ENCODE measurements around the gene GLIPR1L1. TPM values are rescaled to one million over a fixed set of nuclear protein-coding genes. Genes with fewer than 3 reads are reported as not detected.

The GLIPR1L1 gene
- total and polyA plus RNA-seq, 5 donors = not detected

DNA sequence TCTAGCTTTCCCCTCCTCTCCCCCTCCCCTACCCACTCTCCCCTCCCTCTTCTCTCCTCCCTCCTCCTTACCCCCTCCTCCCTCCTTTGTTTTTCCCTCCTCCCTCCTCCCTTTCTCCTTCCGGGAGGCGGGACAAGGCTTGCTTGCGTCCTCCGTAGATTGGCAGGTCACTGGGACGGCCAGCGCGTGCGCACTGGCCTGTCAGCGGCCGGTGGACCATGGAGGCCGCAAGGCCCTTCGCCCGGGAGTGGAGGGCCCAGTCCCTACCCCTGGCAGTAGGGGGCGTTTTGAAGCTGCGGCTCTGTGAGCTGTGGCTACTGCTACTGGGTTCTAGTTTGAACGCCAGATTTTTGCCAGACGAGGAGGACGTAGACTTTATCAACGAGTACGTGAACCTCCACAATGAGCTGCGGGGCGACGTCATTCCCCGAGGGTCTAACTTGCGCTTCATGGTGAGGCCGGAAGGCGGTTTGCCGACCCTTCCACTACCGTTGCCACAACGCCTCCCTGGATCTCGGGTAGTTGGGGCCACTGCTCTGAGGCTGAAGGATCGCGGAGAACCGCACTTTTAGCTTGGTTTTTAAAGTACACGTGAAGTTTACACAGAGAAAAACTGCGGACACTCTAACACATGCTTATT is 56.5 kb downstream of the GLIPR1L1 start, which contains the start of gene GLIPR1L2:
GLIPR1L2 (plus strand) TSS at position 191 of the 640 bp plus-strand sequence; CDS start at position 219, 28 bp downstream.
- intact Hi-C loops (cut with DNase I) = loop anchor here in 2 of 4 donors (5.0 to 10.0 kb wide), 2 partner anchors 59 to 94 kb away; partner anchors contain the start of genes CAPS2 (in 1 of the 2), GLIPR1 (in 1 of the 2) and GLIPR1L1 (in 1 of the 2)
- DNase-seq (peak; percentile 97 to 99 (median 98)), ATAC-seq (peak; percentile 100)
- no peaks in the 10 kb centered on the region for H3K4me1 ChIP-seq (ENCODE audit: control insufficient read depth, insufficient read depth, low read length)
- H3K4me3 ChIP-seq (ENCODE audit: low read length) = peak within 1 kb of the TSS; percentile 74
- no peaks in the 10 kb centered on the region for H3K27me3 ChIP-seq (ENCODE audit: control insufficient read depth, insufficient read depth)
- no peaks in the 10 kb centered on the region for H3K9me3 ChIP-seq (ENCODE audit: control insufficient read depth, low read length)
- H3K27ac ChIP-seq (ENCODE audit: low read length) = peak within 1 kb of the TSS; percentile 94
- WGBS = 2% methylated on average over 36 of the region's 36 CpGs

DNA sequence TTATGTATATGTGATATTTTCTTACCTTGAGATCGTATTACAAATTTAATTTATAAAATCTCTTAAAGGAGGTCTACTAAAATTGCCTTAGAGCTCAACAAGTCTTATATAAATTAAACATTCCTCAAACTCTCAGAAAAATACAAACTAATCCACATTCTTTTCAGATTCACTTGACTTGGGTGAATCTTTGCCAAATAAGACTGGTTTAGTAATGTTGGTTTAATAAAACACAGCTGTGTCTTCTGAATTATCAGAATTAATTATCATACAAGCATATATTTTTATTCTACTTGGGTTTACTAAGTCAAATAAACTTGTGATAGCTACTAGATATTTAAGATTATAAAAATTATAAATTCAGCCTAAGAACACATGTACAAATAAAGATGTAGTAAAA is 69.8 kb downstream of the GLIPR1L1 start:
- H3K27me3 ChIP-seq (ENCODE audit: control insufficient read depth, insufficient read depth) = no peaks in the 10 kb centered on the region
- no peaks in the 10 kb centered on the region for H3K4me1 ChIP-seq (ENCODE audit: control insufficient read depth, insufficient read depth, low read length)
- intact Hi-C loops (cut with DNase I) = no loop called here
- ATAC-seq = no peak
- no peaks in the 10 kb centered on the region for H3K9me3 ChIP-seq (ENCODE audit: control insufficient read depth, low read length)
- 81% methylated on average over 1 of the region's 1 CpG for WGBS
- H3K27ac ChIP-seq (ENCODE audit: low read length) = no peak overlapping the region
- no peak for DNase-seq
- no peak overlapping the region for H3K4me3 ChIP-seq (ENCODE audit: low read length)

DNA sequence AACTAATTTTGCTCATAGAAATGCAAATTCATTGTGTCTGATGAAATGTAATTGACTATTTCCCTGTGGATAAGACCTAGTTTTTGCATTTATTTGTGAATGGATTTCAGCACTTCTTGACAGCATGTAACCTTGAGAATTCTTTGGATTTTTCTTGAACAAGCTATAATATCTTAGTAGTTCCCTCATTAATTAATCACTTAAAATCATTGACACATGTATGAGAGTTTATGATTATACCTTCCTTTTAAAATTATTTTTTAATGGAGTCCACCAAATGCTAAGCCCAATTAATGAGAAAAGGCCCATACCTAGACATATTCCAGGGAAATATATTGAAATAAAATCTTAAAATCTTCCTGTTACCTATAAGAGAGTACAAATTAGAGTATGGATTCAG is 73.2 kb downstream of the GLIPR1L1 start:
- Histone ChIP-seq H3K4me1 (ENCODE audit: control insufficient read depth, insufficient read depth, low read length) (no peaks in the 10 kb centered on the region), H3K27ac (ENCODE audit: low read length) (no peak overlapping the region), H3K4me3 (ENCODE audit: low read length) (no peak overlapping the region), H3K9me3 (ENCODE audit: control insufficient read depth, low read length) (no peaks in the 10 kb centered on the region), H3K27me3 (ENCODE audit: control insufficient read depth, insufficient read depth) (no peaks in the 10 kb centered on the region)
- no peak for DNase-seq
- no peak for ATAC-seq
- intact Hi-C loops (cut with DNase I) = no loop called here

DNA sequence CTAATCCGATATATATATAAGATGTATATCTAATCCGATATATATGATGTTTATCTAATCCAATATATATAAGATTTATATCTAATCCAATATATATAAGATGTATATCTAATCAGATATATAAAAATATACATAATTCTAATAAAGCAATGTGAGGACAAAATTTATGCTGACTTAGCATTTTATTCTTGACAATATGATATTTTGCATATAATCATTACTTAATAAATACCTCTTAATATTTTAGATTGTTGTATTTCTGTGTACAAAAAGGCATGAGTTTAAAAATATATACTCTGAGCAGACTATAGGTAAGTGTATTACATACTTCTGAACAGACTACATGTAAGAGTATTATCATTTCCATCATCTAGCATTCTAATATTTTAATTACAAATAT is 75.4 kb downstream of the GLIPR1L1 start:
- 97% methylated on average over 2 of the region's 2 CpGs for WGBS
- intact Hi-C loops (cut with DNase I) = no loop called here
- ATAC-seq = no peak
- no peak overlapping the region for H3K4me3 ChIP-seq (ENCODE audit: low read length)
- no peak overlapping the region for H3K27ac ChIP-seq (ENCODE audit: low read length)
- H3K9me3 ChIP-seq (ENCODE audit: control insufficient read depth, low read length) = no peaks in the 10 kb centered on the region
- DNase-seq = no peak
- no peaks in the 10 kb centered on the region for H3K27me3 ChIP-seq (ENCODE audit: control insufficient read depth, insufficient read depth)
- H3K4me1 ChIP-seq (ENCODE audit: control insufficient read depth, insufficient read depth, low read length) = no peaks in the 10 kb centered on the region

DNA sequence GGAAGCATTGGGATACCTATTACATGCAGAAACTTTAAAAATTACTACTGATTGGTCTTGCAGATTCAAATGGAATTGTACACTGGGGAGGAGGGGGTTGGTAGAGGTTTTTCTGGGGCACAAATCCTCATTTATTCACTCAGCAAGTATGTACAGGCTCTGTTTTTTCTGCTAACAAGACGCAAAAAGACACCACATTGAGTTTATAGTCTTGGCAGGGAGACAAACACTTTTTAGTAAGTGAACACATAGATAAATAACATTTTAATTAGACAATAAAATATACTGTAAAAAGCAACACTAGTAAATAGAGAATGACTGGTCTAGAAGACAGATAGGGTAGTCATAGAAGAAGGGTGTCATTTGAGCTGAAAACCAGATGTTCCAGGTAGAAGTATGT is 80.2 kb downstream of the GLIPR1L1 start:
- Histone ChIP-seq H3K27me3 (ENCODE audit: control insufficient read depth, insufficient read depth) (no peaks in the 10 kb centered on the region), H3K9me3 (ENCODE audit: control insufficient read depth, low read length) (no peaks in the 10 kb centered on the region), H3K4me1 (ENCODE audit: control insufficient read depth, insufficient read depth, low read length) (no peaks in the 10 kb centered on the region), H3K27ac (ENCODE audit: low read length) (no peak overlapping the region), H3K4me3 (ENCODE audit: low read length) (no peak overlapping the region)
- intact Hi-C loops (cut with DNase I) = no loop called here
- no peak for DNase-seq
- WGBS = 64% methylated on average over 1 of the region's 1 CpG
- no peak for ATAC-seq

DNA sequence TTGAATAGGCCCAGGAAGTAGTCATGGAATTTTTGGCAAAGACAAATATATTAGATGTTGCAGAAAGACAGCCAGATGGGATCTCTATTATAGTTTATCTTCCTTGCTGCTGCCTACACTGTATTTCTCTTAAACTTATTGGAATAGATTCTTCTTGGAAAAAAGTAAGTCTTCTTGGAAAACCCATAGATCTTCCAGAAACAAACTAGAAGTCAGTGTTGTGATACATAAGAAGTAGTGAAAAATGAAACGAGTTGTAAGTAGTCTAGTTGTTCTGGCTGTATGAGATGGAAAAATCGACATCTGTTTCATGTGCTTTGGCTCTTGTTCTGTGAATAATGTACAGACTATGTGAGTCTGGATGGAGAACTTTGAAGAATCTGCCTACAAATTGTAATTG is 85.4 kb downstream of the GLIPR1L1 start:
- no peak for ATAC-seq
- Histone ChIP-seq H3K9me3 (ENCODE audit: control insufficient read depth, low read length) (no peaks in the 10 kb centered on the region), H3K27ac (ENCODE audit: low read length) (no peak overlapping the region), H3K4me1 (ENCODE audit: control insufficient read depth, insufficient read depth, low read length) (no peaks in the 10 kb centered on the region), H3K4me3 (ENCODE audit: low read length) (no peak overlapping the region), H3K27me3 (ENCODE audit: control insufficient read depth, insufficient read depth) (no peaks in the 10 kb centered on the region)
- WGBS = 70% methylated on average over 2 of the region's 2 CpGs
- DNase-seq = no peak
- intact Hi-C loops (cut with DNase I) = no loop called here

Other genes starting within 250 kb of the GLIPR1L1 start
- not detected for gene KCNC2, start 124.8 kb upstream of the GLIPR1L1 start, total RNA-seq
- not detected for gene KCNC2, start 124.8 kb upstream of the GLIPR1L1 start, polyA plus RNA-seq
- gene CAPS2, start 4.3 kb upstream of the GLIPR1L1 start, total RNA-seq = 10 to 100 TPM; 13.7 to 21.8 (median 17.1) TPM
- 7.8 TPM for gene CAPS2, start 4.3 kb upstream of the GLIPR1L1 start, polyA plus RNA-seq
- 1 to 10 TPM; 1.8 to 2.8 (median 2.4) TPM for gene GLIPR1L2, start 56.4 kb downstream of the GLIPR1L1 start, total RNA-seq
- 2.1 TPM for gene GLIPR1L2, start 56.4 kb downstream of the GLIPR1L1 start, polyA plus RNA-seq
- 10 to 100 TPM; 12.0 to 23.5 (median 16.7) TPM for gene GLIPR1, start 146.1 kb downstream of the GLIPR1L1 start, total RNA-seq
- 2.7 TPM for gene GLIPR1, start 146.1 kb downstream of the GLIPR1L1 start, polyA plus RNA-seq
- 10 to 100 TPM; 30.6 to 38.2 (median 33.3) TPM for gene KRR1, start 176.9 kb downstream of the GLIPR1L1 start, total RNA-seq
- gene KRR1, start 176.9 kb downstream of the GLIPR1L1 start, polyA plus RNA-seq = 7.3 TPM